Transverse colon (tissue), 4 donors: ENCODE measurements around the gene NADK. TPM values are rescaled to one million over a fixed set of nuclear protein-coding genes. Genes with fewer than 3 reads are reported as not detected.

ENCODE experiments used
- DNase-seq: peaks from one replicate; pipeline ENCODE4 v3.0.0-alpha.2; 2019
- H3K27ac ChIP-seq, 4 donors: fragments of 200-600 bp; sonication (generic); 2 replicates each; pipeline ENCODE4 v1.5.1; 2016 to 2018; ENCODE audit warnings: inconsistent platforms in 4 of 4
- H3K27me3 ChIP-seq: fragments of 200-600 bp; sonication (generic); 2 replicates; pipeline ENCODE4 v1.5.1; 2017; ENCODE audit warnings: inconsistent platforms
- H3K36me3 ChIP-seq, 4 donors: fragments of 200-600 bp; sonication (generic); 2 replicates each; pipeline ENCODE4 v1.5.1; 2017 to 2019; ENCODE audit warnings: inconsistent platforms in 4 of 4
- H3K4me1 ChIP-seq, 4 donors: fragments of 200-600 bp; sonication (generic); 2 replicates each; pipeline ENCODE4 v1.5.1; 2017 to 2020; ENCODE audit warnings: inconsistent platforms in 4 of 4
- H3K4me3 ChIP-seq, 4 donors: fragments of 200-600 bp; sonication (generic); 1 replicate in 1 of 4; 2 replicates in 3 of 4; pipeline versions ENCODE4 v1.5.1 to v1.6.1; 2017 to 2019; ENCODE audit warnings: inconsistent platforms in 4 of 4
- H3K9me3 ChIP-seq, 2 donors: fragments of 200-600 bp; sonication (generic); 2 replicates each; pipeline ENCODE4 v1.5.1; 2017 to 2019; ENCODE audit warnings: inconsistent platforms in 2 of 2
- CTCF ChIP-seq, 5 experiments: fragments of 200-600 bp in 3 of 5; fragments of 450-650 bp in 2 of 5; sonication (generic) in 3 of 5; IDR thresholded peaks; 1 replicate in 2 of 5; 2 replicates in 3 of 5; pipeline ENCODE4 v1.5.1; 2016 to 2017; ENCODE audit warnings: antibody characterized with exemption in 5 of 5, inconsistent platforms in 3 of 5, mild to moderate bottlenecking in 2 of 5, moderate library complexity in 1 of 5
- EP300 ChIP-seq: sonication (generic); formaldehyde crosslinking; IDR thresholded peaks from one replicate; pipeline ENCODE4 v1.6.1; 2017; ENCODE audit warnings: antibody characterized with exemption, low read depth
- POLR2A ChIP-seq: fragments of 450-650 bp; IDR thresholded peaks from one replicate; pipeline ENCODE4 v1.6.1; 2016; ENCODE audit warnings: antibody characterized with exemption, mild to moderate bottlenecking, moderate library complexity
- POLR2AphosphoS5 ChIP-seq, 3 donors: sonication (generic); formaldehyde crosslinking; IDR thresholded peaks; one replicate each; pipeline ENCODE4 v1.6.1; 2016; ENCODE audit warnings: antibody characterized with exemption in 3 of 3
- WGBS, 2 donors: methylation state at CpG; one replicate each; pipeline ENCODE4 v1.1.5; 2018; ENCODE audit warnings: low coverage in 1 of 2; 5-methylcytosine and 5-hydroxymethylcytosine counted together
- in situ Hi-C, 4 donors: fragments of 200-750 bp; cut with MboI; loops; one replicate each; pipeline versions ENCODE4 v1.15.0 to v1.15.1; 2017; ENCODE audit warnings: low sequenced_read_pairs in 3 of 4, low pct_ligation_motif_present in 1 of 4, low pct_unique_long_range_greater_than_20kb in 1 of 4
- intact Hi-C: fragments of 100-400 bp; cut with DNase I; formaldehyde crosslinking; loops from one replicate; pipeline ENCODE4 v1.15.1; 2023; ENCODE audit warnings: low total_unique reads
- total RNA-seq, 4 donors: library from RNA; depleted of rRNA; stranded (reverse); fragments of >200 nt; gene quantifications; one replicate each; pipeline ENCODE4 v1.1.0, GENCODE V29; 2016

NADK gene
- total RNA-seq, 4 donors from 2014 or later: 129 to 191 (median 152) TPM

- intact Hi-C loops: no loop called here
- Histone ChIP-seq H3K4me3 (peak overlapping the region; percentile 60 to 97 (median 66)), H3K27ac (peak overlapping the region; percentile 91 to 97 (median 96)), H3K4me1 (peaks cover 44 to 66% (median 63%) of the 10 kb centered on the region in 4 donors), H3K36me3 (peaks cover 0 to 9% (median 4%) of the 10 kb centered on the region in 4 donors), H3K9me3 (no peaks in the 10 kb centered on the region), H3K27me3 (no peaks in the 10 kb centered on the region)
- TF ChIP-seq CTCF (IDR thresholded peaks at IDR 0.05) (no peak), POLR2A (no peak)
- DNase-seq: no peak
- in situ Hi-C loops: no loop called here
- WGBS, 2 donors: 38 to 55% methylated on average over 4 to 9 of the region's 9 CpGs
Measured at GRCh38 chr1:1776672-1777582, 1.3 kb downstream of the NADK start.

- peak overlapping the region; percentile 91 to 97 (median 96) for H3K27ac ChIP-seq
Measured at GRCh38 chr1:1775327-1776226, 2.7 kb downstream of the NADK start.

GRCh38 chr1:1773874-1774273, 4.4 kb downstream of the NADK start:
- in situ Hi-C loops: loop anchor here in 1 of 4 donors (25.0 kb wide), 1 partner anchor 113 kb away; the partner anchor contains the start of gene GNB1
- Histone ChIP-seq H3K9me3 (peaks cover 4 to 7% of the 10 kb centered on the region in 2 donors), H3K4me1 (peaks cover 20 to 35% (median 33%) of the 10 kb centered on the region in 4 donors), H3K4me3 (no peak overlapping the region), H3K27me3 (no peaks in the 10 kb centered on the region), H3K27ac (no peak overlapping the region), H3K36me3 (peaks cover 0 to 18% (median 8%) of the 10 kb centered on the region in 4 donors)
- intact Hi-C loops: no loop called here
- 100% methylated on average over 4 of the region's 4 CpGs for WGBS, 2 donors
- no peak for DNase-seq
- no peak for TF ChIP-seq CTCF (IDR thresholded peaks at IDR 0.05)
- no peak for TF ChIP-seq POLR2A
- TF ChIP-seq POLR2AphosphoS5 (IDR thresholded peaks at IDR 0.05): no peak
- TF ChIP-seq EP300: no peak

More at GRCh38 chr1:1775327-1776226, 2.7 kb downstream of the NADK start:
- in situ Hi-C loops: no loop called here
- H3K4me3 ChIP-seq: no peak overlapping the region
- TF ChIP-seq EP300 (no peak), POLR2A (no peak), POLR2AphosphoS5 (IDR thresholded peaks at IDR 0.05) (no peak), CTCF (IDR thresholded peaks at IDR 0.05) (no peak)
- DNase-seq: no peak
- peaks cover 31 to 52% (median 50%) of the 10 kb centered on the region in 4 donors for H3K4me1 ChIP-seq
- H3K9me3 ChIP-seq: peaks cover 4 to 6% of the 10 kb centered on the region in 2 donors
- intact Hi-C loops: no loop called here
- 44 to 80% methylated on average over 2 to 11 of the region's 11 CpGs for WGBS, 2 donors
- no peaks in the 10 kb centered on the region for H3K27me3 ChIP-seq
- peaks cover 0 to 18% (median 8%) of the 10 kb centered on the region in 4 donors for H3K36me3 ChIP-seq

- no peak for TF ChIP-seq POLR2AphosphoS5 (IDR thresholded peaks at IDR 0.05)
- no peak for TF ChIP-seq CTCF (IDR thresholded peaks at IDR 0.05)
- no peak for TF ChIP-seq EP300
- no peak for TF ChIP-seq POLR2A
- DNase-seq: no peak
- Histone ChIP-seq H3K4me3 (no peak overlapping the region), H3K9me3 (peaks cover 4 to 7% of the 10 kb centered on the region in 2 donors), H3K27ac (no peak overlapping the region), H3K4me1 (peaks cover 11 to 16% (median 13%) of the 10 kb centered on the region in 4 donors), H3K27me3 (no peaks in the 10 kb centered on the region), H3K36me3 (peaks cover 0 to 24% (median 8%) of the 10 kb centered on the region in 4 donors)
- in situ Hi-C loops: loop anchor here in 1 of 4 donors (25.0 kb wide), 1 partner anchor 116 kb away; the partner anchor contains the start of gene GNB1
- intact Hi-C loops: no loop called here
- WGBS, 2 donors: 97 to 100% methylated on average over 3 of the region's 3 CpGs
Measured at GRCh38 chr1:1771096-1771495, 7.2 kb downstream of the NADK start.
